NCI-H510A treated with DMSO at 0.1 percent for 48 hours (cell line): ENCODE measurements around the gene CHCHD3.

Source experiments
- DNase-seq: peaks from one replicate; lab custom pipeline; 2025; lab: John Stamatoyannopoulos, UW

The CHCHD3 gene

DNA sequence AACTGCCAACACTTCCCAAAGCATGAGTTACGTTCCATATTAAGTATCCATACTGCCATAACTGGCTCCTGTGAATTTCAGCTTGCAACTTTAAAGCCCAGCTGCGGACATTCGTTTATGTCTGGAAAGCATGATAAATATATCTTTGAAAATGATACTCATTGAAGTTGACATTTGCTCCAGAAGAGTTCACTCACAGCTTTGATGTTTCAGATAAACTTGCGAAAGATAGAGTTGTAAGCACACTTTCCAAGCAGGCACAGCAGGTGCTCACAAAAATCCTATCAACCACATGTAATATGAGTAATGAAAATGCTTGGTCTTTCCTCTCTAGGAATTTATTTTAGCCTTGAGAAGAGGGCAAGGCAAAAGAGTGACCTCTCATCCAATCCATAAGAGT is 4.5 kb downstream of the CHCHD3 start:
- no peak for DNase-seq

DNA sequence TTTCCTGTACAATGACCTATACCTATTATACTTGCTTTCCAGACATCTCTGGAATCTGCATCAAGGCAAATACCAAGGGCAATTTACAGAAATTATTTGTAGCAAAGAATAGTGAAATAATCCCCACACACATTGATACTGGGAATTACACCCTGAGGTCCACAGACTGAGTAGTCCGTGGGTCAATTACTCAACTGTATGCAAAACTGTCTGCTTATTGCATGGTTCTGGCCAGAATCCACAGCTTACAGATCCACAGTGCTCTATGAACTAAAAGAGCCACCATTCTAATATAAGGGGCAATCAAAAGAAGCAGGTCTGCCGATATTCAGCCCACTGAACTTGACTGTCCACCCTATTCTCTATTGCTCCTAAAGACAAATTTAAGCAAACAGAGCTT is 5.7 kb downstream of the CHCHD3 start:
- DNase-seq, result no peak

DNA sequence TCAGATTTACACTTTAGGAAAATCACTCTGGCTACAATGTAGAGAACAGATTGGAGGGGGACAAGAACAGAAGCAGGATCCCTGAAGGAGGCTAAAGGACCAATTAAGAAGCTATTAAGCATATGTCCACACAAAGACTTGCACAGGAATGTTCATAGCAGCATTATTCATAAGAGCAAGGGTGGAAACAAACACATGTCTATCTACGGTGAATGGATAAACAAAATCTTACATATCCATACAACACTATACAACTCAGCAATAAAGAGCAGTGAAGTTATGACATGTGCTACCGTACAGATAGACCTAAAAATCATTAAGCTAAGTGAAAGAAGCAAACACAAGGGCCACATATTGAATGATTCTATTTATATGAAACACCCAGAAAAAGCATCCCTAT is 10.4 kb downstream of the CHCHD3 start:
- DNase-seq, result no peak

DNA sequence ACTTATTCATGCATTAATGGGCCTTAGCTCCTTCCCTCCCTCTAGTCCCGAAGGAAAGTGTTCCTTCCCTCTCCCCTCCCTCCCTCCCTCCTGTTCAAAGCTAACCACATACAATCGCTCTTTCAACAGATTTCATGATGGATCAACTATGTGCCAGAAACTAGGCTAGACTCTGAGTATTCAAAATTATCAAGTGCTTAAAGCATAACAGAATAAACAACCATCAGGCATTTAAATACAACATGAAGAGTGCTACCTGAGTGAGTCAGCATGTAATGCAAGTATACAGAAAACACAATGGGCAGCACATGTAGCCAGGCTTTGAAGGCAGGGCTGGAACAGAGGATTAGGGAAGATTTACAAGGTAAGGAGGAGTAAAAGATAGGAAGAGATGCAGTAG is 11.3 kb downstream of the CHCHD3 start:
- DNase-seq, result peak; percentile 28

DNA sequence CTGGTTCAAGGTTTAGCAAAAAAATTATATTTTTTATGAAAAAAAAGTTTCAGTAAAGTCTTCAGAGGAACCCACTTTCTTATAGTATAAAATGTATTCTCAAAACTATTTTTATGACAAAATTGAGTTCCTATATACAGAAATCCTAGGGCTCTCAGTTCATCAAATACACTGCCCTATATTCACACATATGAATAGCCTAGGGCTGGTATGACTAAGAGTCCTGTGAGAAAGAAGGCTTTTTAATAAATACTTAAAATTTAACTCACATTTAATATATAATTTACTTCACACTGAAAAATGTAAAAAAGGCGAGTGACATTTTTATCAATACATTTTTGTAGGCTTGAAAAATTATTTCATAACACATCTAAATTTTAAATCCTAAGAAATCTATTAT is 16.6 kb downstream of the CHCHD3 start:
- DNase-seq, result no peak

DNA sequence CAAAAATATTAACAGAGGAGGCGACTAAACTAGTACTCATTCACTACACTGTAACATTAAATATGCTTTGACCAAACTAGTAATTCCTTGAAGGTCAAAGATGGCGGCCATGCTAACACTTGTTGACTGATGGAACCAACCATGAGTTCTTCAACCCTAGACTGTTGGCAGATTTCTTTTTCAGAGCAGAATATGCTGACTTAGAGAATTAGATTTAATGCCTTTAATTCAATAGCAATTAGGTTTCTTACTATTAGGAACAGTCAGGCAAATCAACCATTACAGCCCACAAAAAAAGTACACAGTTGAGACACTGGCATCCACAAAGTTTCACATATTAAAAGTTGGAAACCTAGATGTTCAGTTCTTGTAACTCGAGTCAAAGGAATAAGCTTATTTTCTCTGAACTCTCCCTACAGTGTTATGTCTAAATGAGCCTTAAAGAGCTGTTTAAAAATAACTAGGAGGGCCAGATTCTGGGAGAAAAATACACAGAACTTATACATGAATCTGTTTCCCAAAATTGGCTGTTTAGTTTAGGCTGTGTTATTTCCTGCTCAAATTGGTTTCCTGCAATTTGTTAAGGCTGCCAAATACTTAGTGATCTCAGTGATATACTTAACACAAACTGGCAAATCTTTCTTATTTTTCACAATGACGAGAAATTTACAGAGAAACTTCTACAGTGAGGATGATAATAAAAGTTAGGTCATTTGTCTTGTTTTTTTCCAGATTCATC is 17.6 kb downstream of the CHCHD3 start:
- DNase-seq, result no peak

DNA sequence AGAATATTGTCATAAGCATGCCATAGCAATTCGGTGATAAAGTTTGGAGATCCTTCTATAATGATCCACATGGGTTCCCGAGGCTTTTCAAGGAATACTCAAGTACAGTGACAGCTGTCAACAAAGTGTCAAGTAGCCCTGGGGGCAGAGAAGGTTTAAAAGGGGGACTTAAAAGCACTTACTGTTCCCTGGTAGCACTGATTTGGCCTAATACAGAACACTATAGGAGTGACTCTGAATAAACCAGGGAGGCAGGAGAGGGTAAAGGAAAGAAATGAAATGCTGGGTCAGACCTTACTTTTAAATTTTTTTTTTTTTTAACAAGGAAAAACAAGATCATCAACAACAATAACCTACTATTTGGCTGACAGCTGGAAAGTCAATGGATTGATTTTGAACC is 20.1 kb downstream of the CHCHD3 start:
- DNase-seq, result no peak

DNA sequence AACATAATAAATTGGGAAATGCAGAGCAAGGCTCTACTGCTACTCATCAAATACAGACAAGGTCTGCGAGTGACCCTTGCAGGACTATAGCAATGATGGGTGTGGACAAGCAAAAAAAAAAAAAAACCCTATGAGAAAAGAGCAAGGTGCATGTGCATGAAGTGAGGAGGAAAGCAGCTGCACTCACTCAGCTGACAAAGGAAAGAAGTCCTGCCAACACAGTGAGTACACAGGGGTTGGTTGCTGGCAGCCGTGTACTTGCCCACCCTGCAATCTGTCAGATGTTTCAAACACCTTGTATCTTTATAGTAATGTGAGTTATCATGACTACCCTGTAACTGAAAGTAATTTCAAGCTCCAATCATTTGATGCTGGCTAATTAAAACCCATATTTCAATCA is 20.5 kb downstream of the CHCHD3 start:
- DNase-seq, result no peak

DNA sequence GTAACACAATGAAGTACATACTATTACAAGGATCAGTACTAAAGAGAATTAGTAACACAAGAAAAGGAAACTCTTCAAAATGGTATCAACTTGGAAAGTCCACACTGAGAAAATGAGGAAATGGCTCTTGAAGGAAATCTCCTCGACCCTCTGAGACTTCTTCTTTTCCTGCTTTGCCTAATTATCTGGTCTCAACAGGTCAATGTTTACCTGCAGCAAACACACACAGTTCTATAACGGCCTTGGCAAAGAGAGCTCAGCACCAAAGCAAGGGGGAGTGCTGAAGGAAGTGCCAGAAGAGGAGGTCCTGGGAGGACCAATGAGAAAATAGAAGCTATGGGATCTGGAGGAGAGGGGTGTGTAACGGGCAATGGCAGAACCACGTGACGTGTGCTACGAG is 21.9 kb downstream of the CHCHD3 start:
- DNase-seq, result no peak

DNA sequence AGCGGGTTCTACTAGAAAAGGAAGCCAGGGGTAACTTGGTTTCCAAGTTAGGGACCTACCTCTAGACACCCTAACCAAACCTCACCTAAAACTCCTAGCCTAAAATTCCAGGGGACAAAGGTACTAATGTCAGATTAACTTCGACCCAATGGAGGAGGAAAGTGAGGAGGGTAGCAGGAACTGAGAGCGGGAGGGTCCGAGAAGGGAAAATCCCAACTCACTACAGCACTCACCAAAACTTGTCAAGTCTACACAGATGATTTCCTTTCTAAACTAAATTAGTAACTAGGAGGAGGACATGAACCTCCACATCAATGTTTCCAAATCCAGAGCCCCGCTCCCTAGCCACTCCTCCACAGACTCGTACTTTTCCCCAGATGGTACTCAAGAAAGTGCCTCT is 22.6 kb downstream of the CHCHD3 start:
- no peak for DNase-seq

DNA sequence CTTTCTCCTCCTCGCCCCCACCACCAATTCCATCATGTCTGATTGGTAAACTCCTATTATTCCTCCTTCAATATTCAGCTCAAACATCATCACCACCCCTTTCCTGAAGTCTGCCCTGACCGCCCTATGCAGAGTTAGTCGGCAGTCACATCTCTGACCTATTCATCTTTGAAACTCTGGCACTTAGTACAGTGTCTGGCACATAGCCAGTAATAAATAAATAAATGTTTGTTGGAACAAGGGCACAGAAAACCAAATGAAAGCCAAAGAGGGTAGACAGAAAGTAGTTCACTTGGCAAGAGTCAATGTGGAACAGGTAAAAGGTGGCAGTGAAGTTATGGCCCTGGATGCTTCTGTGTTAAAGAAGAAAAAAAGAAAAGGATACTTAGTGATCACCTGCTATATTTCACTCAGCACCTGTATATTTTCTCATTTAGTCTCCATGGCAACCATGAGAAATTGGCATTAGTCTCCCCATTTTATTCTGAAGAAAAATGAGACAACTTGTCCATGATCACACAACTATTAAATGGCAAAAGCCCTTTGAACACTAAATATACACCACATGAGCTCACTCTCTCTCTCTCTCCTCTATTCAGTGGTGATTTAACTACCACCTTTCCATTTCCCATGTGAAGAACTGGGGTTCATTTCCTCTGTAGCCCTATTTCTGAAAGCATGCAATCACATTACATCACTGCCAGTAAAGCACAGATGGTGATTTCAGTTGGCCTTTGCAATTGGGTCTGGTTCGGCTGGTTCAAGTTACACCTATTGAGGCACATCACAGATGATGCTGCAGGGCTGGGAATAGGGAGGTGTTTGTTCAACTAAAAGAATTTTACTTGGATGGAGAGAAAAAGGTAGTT is 25.3 kb downstream of the CHCHD3 start:
- DNase-seq, result peak; percentile 2

DNA sequence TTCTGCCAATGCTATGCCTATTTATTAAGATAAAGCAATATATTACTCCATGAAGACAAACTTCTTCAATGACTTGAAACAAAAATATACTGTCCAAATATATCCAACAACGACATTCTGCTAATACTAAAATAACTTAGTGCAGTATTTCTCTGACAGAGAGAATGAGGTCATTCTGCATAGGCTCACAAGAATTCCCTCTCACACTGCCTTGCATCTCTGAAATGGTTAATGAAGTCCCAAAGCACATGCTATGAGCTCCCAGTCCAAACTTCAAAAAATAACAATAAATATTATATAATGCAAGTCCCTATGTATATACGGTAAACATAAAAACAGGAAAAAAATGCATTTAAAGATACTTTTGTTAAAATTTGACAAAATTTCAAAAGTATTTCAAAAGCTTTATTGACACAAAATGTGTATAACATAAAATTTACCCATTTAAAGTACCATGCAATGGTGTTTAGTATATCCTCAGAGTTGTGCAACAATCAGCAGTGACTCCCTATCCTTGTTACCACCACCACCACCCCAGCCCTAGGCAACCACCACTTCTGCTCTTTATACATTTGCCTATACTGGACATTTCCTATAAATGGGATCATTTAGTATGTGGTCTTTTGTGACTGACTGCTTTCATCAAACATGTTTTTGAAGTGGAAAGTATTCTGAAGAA is 27.6 kb downstream of the CHCHD3 start:
- DNase-seq, result no peak

DNA sequence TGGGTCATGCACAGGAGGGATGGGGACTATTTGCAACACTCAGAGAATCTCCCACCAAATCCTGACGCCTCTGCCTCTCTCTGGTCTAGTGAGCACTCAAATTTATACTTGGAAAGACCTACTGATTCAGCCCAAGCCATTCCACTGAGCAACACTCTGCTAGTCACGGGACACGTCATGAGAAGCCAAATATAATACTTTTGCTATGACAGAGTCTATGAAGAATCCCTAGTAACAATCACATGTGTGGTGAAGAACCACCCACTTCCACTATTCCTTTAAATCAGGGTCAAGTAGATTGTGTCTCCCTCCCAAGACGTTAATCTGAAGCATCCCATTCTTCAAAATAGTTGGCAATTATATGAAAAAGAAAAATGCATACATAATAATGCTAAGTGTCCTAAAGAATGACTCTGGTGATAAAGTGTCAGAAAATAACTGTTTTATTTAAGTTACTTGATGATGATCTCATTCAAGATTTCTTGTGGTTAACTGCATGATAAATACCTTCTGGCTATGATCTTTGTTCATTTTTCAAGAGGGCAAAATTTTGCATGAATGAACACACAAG is 28.5 kb downstream of the CHCHD3 start:
- no peak for DNase-seq

DNA sequence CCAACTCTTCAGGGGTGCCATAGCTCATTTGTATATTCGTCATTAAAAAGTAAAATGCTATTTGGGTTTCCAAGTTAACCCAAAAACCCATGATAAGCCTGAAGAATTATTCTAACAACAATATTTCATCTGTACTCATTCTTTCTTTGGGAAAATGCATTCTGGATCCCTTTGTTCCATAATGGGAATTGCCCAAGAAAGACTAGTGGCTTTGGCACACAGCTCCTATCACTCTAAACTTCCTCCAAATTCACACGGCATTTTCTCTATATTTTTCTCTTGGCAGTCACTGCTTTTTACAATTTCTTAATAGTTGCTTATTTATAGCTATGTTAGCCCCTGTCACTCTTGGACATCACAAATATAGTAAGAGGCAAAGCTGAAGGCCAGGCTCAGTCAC is 29.1 kb downstream of the CHCHD3 start:
- no peak for DNase-seq

DNA sequence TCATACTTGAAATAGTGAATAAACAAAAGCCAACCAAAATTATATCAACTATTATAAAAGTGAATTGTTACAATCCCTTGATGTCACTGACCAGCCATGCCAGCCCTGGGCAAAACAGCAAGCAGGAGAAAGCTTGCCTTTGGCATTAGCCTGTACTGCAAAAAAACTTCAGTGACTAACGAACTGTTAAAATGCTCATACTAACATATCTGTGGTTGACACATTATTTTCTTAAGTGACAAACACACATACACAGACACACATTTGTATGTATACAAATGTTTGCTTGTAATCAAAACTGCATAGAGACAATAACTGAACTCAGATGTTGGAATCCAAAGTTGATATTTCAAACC is 29.5 kb downstream of the CHCHD3 start:
- DNase-seq, result no peak

DNA sequence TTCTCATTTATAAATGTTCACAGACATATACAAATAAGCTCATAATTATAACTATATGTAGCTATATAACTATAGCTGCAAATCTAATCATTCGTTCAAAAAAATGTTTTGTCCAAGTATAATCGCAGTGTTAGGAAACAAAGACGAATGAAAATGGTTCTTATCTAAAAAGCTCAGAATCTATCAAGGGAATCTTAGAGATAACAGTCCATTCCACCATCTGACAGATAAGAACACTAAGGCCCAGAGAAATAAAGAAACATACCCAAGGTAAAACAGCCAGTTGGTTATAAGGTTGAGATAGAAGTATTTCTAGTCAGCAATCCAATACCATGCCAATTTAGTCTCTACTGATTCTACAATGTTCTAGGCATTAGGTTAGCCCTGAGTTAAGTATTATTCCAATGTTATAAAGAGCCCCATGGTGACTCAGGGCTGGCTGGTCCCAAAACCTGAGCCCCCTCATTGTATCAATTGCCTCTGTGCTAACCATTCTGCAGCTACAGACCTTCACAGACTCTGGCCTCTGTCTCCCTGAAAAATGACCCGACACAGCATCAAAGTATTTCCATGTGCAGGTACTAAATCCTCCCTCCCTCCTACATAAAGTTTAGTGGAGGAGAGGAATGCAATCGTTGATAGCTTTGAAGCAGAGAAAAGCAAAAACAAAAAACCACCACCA is 30.0 kb downstream of the CHCHD3 start:
- no peak for DNase-seq

DNA sequence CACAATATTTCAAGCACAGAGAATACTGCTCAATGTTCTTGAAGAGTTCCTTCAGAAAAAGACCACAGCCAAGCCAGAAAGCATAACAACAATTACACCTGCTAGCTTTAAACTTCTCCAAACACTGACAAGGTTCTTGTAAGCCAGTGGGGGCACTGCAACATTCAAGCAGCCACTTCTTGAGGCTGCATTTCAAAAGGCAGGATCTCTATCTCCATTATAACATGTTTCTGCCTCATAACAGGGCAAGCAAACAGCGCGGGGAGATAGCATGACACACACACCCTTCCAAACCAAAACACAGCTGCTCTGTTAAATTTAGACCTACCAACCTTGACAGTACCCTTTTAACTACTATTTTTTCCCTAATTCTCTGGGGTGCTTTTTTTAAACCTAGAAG is 30.8 kb downstream of the CHCHD3 start:
- DNase-seq, result no peak

DNA sequence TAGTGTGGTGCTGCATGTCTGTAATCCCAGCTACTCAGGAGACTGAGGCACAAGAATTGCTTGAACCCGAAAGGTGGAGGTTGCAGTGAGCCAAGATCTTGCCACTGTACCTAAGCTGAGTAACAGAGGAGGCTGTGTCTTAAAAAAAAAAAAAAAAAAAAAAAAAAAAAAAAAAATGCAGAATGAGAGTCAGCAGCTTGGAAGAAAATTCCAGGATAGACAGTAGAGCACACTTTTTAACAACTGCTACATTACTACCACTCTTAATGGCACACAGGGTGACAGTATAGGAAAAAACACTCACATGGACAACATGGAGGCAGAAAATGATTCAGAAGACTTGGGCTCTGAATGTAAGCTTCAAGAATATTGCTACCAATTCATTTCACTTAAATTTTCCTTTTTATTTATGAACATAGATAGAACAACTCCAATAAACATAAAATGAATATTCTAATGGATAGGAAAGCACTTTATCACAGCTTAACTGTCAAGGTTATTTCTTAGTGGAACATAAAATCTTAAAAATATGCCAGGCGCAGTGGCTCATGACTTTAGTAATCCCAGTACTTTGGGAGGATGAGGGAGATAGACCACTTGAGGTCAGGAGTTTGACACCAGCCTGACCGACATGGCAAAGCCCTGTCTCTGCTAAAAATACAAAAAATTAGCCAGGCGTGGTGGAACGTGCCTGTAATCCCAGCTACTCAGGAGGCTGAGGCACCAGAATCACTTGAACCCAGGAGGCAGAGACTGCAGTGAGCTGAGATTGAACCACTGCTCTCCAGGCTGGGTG is 31.5 kb downstream of the CHCHD3 start:
- DNase-seq, result no peak

DNA sequence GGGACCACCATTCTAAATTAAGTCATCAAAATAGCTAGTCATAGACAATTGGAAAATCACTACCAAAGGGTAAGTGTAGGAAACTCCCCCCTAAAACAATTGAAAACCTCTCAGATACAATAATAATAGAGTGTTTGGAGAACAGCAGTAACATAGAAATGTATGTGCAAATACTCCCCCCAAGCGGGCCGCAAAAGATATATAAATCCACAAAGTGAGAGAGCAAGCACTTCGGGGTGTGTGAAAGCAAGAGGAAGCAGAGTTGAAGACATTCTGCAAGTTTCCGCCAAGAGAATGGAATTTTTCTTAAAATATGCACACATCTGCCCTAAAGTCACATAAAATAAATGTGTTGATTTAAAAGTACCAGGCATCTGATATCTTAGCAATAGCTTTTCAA is 33.3 kb downstream of the CHCHD3 start:
- no peak for DNase-seq

DNA sequence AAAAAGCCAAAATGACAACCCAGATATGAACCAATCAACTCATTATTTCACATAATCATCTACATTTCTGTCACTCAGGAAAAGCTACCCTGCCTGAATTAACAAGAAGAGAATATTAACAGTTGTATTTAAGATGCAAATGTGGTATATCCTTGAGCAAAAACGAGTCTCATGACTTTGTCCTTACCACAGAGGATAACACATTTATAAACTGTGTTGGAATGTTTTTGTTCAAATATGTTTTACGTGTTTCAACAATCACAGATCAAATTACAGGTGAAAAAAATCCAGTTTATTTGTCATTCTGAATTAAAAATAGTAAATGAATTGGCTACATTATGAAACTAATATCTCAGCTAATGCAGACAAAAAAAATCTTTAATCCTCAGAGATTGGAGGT is 34.6 kb downstream of the CHCHD3 start:
- no peak for DNase-seq

DNA sequence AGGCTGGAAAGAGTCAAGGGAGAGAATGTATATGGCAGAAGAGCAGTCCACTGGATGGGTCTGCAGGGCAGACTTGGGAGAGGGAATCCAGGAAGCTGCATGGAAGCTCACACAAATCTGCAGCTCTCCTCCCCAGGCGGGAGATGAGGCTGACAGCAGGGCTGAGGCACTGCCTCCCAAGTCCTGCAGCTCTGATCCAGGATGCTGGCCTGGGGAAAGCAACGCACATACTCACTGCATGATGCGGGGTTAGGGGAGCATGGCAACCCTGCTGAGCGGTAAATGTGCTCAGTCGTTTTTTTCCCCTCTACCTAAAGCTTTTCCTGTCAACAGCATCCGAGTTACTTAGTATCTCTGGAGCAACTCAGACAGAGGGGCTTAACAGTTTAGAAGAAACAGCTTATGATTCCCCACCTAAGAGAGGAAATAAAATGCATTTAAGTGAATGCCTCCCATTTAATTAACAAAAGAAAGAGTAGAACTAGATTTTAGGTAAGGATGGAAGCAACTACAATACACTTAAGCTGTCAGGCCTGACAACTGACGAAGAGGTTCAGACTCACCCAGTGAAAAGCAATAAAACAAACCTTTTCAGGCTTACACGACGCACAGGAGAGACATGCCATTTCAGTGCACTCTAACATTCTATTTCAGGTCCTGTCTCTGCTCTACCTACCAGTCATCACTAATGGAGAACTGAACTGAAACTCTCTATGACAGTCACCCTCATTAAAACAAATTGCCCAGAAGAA is 37.0 kb downstream of the CHCHD3 start:
- DNase-seq, result no peak
